ENCODE measurements around the gene TFCP2.

The TFCP2 gene

GRCh38 chr12:51156245-51156765 is 16.6 kb downstream of the TFCP2 start:
- DNase-seq (ENCODE audit: low read depth), result no peak

GRCh38 chr12:51152953-51153352 is 20.0 kb downstream of the TFCP2 start:
- DNase-seq (ENCODE audit: low read depth), result no peak

GRCh38 chr12:51150777-51151176 is 22.2 kb downstream of the TFCP2 start:
- DNase-seq (ENCODE audit: low read depth), result no peak

GRCh38 chr12:51147309-51147708 is 25.6 kb downstream of the TFCP2 start:
- DNase-seq (ENCODE audit: low read depth), result no peak

GRCh38 chr12:51139292-51139844 is 33.6 kb downstream of the TFCP2 start:
- DNase-seq (ENCODE audit: low read depth), result no peak

- DNase-seq (ENCODE audit: low read depth), result no peak
These were observed 40.2 kb downstream of the TFCP2 start for GRCh38 chr12:51132693-51133092.

- no peak for DNase-seq (ENCODE audit: low read depth)
These were observed 41.0 kb downstream of the TFCP2 start for GRCh38 chr12:51131745-51132521.

- DNase-seq (ENCODE audit: low read depth), result no peak
These were observed 44.0 kb downstream of the TFCP2 start for GRCh38 chr12:51128919-51129318.

GRCh38 chr12:51127050-51127729 is 45.7 kb downstream of the TFCP2 start:
- DNase-seq (ENCODE audit: low read depth), result no peak

GRCh38 chr12:51126297-51126696 is 46.6 kb downstream of the TFCP2 start:
- no peak for DNase-seq (ENCODE audit: low read depth)

- DNase-seq (ENCODE audit: low read depth), result no peak
These were observed 48.4 kb downstream of the TFCP2 start for GRCh38 chr12:51124504-51124903.

GRCh38 chr12:51122844-51123243 is 50.1 kb downstream of the TFCP2 start:
- DNase-seq (ENCODE audit: low read depth), result no peak

- no peak for DNase-seq (ENCODE audit: low read depth)
These were observed 54.2 kb downstream of the TFCP2 start for GRCh38 chr12:51118706-51119105.

GRCh38 chr12:51115533-51115932 is 57.4 kb downstream of the TFCP2 start:
- no peak for DNase-seq (ENCODE audit: low read depth)

- no peak for DNase-seq (ENCODE audit: low read depth)
These were observed 64.8 kb downstream of the TFCP2 start for GRCh38 chr12:51108136-51108535.

GRCh38 chr12:51103977-51104376 is 69.0 kb downstream of the TFCP2 start:
- DNase-seq (ENCODE audit: low read depth), result no peak

- no peak for DNase-seq (ENCODE audit: low read depth)
These were observed 74.3 kb downstream of the TFCP2 start for GRCh38 chr12:51098611-51099010.

GRCh38 chr12:51090705-51091229 is 82.2 kb downstream of the TFCP2 start:
- DNase-seq (ENCODE audit: low read depth), result no peak

- no peak for DNase-seq (ENCODE audit: low read depth)
These were observed 85.1 kb downstream of the TFCP2 start for GRCh38 chr12:51087818-51088217.

GRCh38 chr12:51086933-51087332 is 86.0 kb downstream of the TFCP2 start:
- DNase-seq (ENCODE audit: low read depth), result no peak

GRCh38 chr12:51085757-51086156 is 87.2 kb downstream of the TFCP2 start:
- no peak for DNase-seq (ENCODE audit: low read depth)

- DNase-seq (ENCODE audit: low read depth), result peak; percentile 89
These were observed 89.7 kb downstream of the TFCP2 start, which contains the start of gene CSRNP2 for GRCh38 chr12:51083126-51083833. TSS of gene CSRNP2 (minus strand) at chr12:51083596. CDS start at chr12:51076561, 7,035 bp downstream.
